ENCODE data around the gene ATP6V0D1. TPM values are rescaled to one million over a fixed set of nuclear protein-coding genes. Genes with fewer than 3 reads are reported as not detected.

ATP6V0D1 gene
- total and polyA plus RNA-seq, 2 experiments from 2014 or later = 20.6 to 68.7 TPM

GRCh38 chr16:67399749-67400704 is 80.9 kb downstream of the ATP6V0D1 start:
- H3K4me3 ChIP-seq = no peak overlapping the region

More at GRCh38 chr16:67399749-67400704, 80.9 kb downstream of the ATP6V0D1 start:
- H3K79me2 ChIP-seq (replicated peaks; ENCODE audit: insufficient read depth) = no peaks in the 10 kb centered on the region
- H3K27ac Mint-ChIP-seq = no peak overlapping the region
- no peak overlapping the region for H3K27ac ChIP-seq (ENCODE audit: low read depth)
- peaks cover 24% of the 10 kb centered on the region for H3K27me3 Mint-ChIP-seq (ENCODE audit: insufficient read depth, low read depth, poor library complexity)
- ATAC-seq (no peak), DNase-seq (ENCODE audit: low spot score) (no peak)
- H3K4me1 Mint-ChIP-seq = peaks cover 31% of the 10 kb centered on the region
- no peak overlapping the region for H3K4me2 ChIP-seq
- no peaks in the 10 kb centered on the region for H4K20me1 ChIP-seq (replicated peaks; ENCODE audit: insufficient read depth)
- H3K4me1 ChIP-seq (ENCODE audit: insufficient read depth) = peaks cover 29% of the 10 kb centered on the region
- no peaks in the 10 kb centered on the region for H3K9me2 ChIP-seq (ENCODE audit: insufficient read depth)
- TF ChIP-seq JUNB (IDR thresholded peaks at IDR 0.05; ENCODE audit: unreplicated experiment) (no peak), ZNF114 (CRISPR knock-in tag; IDR thresholded peaks at IDR 0.05) (no peak), REST (IDR thresholded peaks at IDR 0.05; ENCODE audit: unreplicated experiment) (no peak), ZNF331 (CRISPR knock-in tag; IDR thresholded peaks at IDR 0.05; ENCODE audit: low read depth) (no peak), POLR2AphosphoS5 (IDR thresholded peaks at IDR 0.05; ENCODE audit: low read depth) (no peak), CREB1 (CRISPR knock-in tag; IDR thresholded peaks at IDR 0.05; ENCODE audit: low read depth) (no peak), ZNF462 (CRISPR knock-in tag; IDR thresholded peaks at IDR 0.05) (no peak), NANOG (IDR thresholded peaks at IDR 0.05; ENCODE audit: borderline replicate concordance) (no peak), STAT1 (IDR thresholded peaks at IDR 0.05; ENCODE audit: unreplicated experiment) (no peak), CTCF (conservative IDR thresholded peaks at IDR 0.05; ENCODE audit: low read depth in 2 of 2) (no peak), ETS1 (IDR thresholded peaks at IDR 0.05) (no peak), EZH2phosphoT487 (IDR thresholded peaks at IDR 0.05; ENCODE audit: unreplicated experiment) (no peak), EZH2 (IDR thresholded peaks at IDR 0.05; ENCODE audit: low read depth, unreplicated experiment) (no peak)
- peaks cover 14% of the 10 kb centered on the region for H3K27me3 ChIP-seq (ENCODE audit: insufficient read depth)
- 0 out of 2 replicates have a peak, but pooled peaks cover 10% of the 10 kb centered on the region for H3F3A ChIP-seq (replicated peaks; ENCODE audit: low read depth)
- no peaks in the 10 kb centered on the region for H3K36me3 ChIP-seq (ENCODE audit: insufficient read depth)
- H3K36me3 Mint-ChIP-seq (ENCODE audit: low read depth) = no peaks in the 10 kb centered on the region; the same call in 2 of the 3 replicates
- no peak overlapping the region for H3K4me3 Mint-ChIP-seq
- peak overlapping the region; percentile 72; the same call in 1 of the 2 replicates for H2AFZ ChIP-seq
- H3K9me3 Mint-ChIP-seq = no peaks in the 10 kb centered on the region
